HepG2 (cell line): ENCODE measurements around the gene SERPINA6. TPM values are rescaled to one million over a fixed set of nuclear protein-coding genes. Genes with fewer than 3 reads are reported as not detected.
A peak's percentile ranks its signal among the peaks of the same experiment; 100 is the strongest.

Source experiments
- ADNP ChIP-seq: sonication (generic); formaldehyde crosslinking; IDR thresholded peaks from 2 replicates; pipeline ENCODE4 v1.4.0; 2020; ENCODE audit warnings: missing genetic modification reagents
- CCDC6 ChIP-seq: sonication (generic); formaldehyde crosslinking; IDR thresholded peaks from 2 replicates; pipeline ENCODE4 v1.8.1; 2022; ENCODE audit warnings: mild to moderate bottlenecking, missing genetic modification reagents, moderate library complexity
- CENPX ChIP-seq: sonication (generic); formaldehyde crosslinking; IDR thresholded peaks from 2 replicates; pipeline ENCODE4 v1.9.0; 2021; ENCODE audit warnings: mild to moderate bottlenecking, missing genetic modification reagents, moderate library complexity
- GATAD1 ChIP-seq: IDR thresholded peaks from 2 replicates; pipeline ENCODE4 v1.6.1; 2016; ENCODE audit warnings: missing genetic modification reagents, missing compliant biosample characterization
- HOXA9 ChIP-seq: sonication (generic); formaldehyde crosslinking; IDR thresholded peaks from 2 replicates; pipeline ENCODE4 v1.8.1; 2022; ENCODE audit warnings: missing genetic modification reagents, mild to moderate bottlenecking, moderate library complexity, borderline replicate concordance
- KDM5A ChIP-seq: fragments of 200-600 bp; sonication (generic); IDR thresholded peaks from 2 replicates; pipeline ENCODE4 v1.7.0; 2018; ENCODE audit warnings: antibody characterized with exemption, mild to moderate bottlenecking, low read length, borderline replicate concordance
- PAWR ChIP-seq: sonication (generic); formaldehyde crosslinking; IDR thresholded peaks from 2 replicates; pipeline ENCODE4 v1.4.0; 2020; ENCODE audit warnings: missing genetic modification reagents, mild to moderate bottlenecking, borderline replicate concordance
- SMARCC2 ChIP-seq: fragments of 450-650 bp; IDR thresholded peaks from 2 replicates; pipeline ENCODE4 v1.6.1; 2017; ENCODE audit warnings: antibody characterized with exemption, mild to moderate bottlenecking
- SPEN ChIP-seq: sonication (generic); formaldehyde crosslinking; IDR thresholded peaks from 2 replicates; pipeline ENCODE4 v1.5.1; 2020; ENCODE audit warnings: low read depth, mild to moderate bottlenecking, missing genetic modification reagents
- TEAD2 ChIP-seq: sonication (generic); formaldehyde crosslinking; IDR thresholded peaks from 2 replicates; pipeline ENCODE4 v1.9.0; 2021; ENCODE audit warnings: missing genetic modification reagents
- TOPORS ChIP-seq: sonication (generic); formaldehyde crosslinking; IDR thresholded peaks from 2 replicates; pipeline ENCODE4 v1.8.0; 2023; ENCODE audit warnings: mild to moderate bottlenecking, missing genetic modification reagents
- ZFX ChIP-seq: sonication (generic); formaldehyde crosslinking; IDR thresholded peaks from 2 replicates; pipeline ENCODE4 v1.4.0; 2020; ENCODE audit warnings: mild to moderate bottlenecking, low read depth, missing genetic modification reagents, moderate library complexity
- ZNF234 ChIP-seq: sonication (generic); formaldehyde crosslinking; conservative IDR thresholded peaks from 2 replicates; pipeline ENCODE4 v1.5.1; 2020; ENCODE audit warnings: mild to moderate bottlenecking, missing genetic modification reagents
- ZNF367 ChIP-seq: sonication (generic); formaldehyde crosslinking; IDR thresholded peaks from 2 replicates; pipeline ENCODE4 v1.4.0; 2020; ENCODE audit warnings: missing genetic modification reagents, borderline replicate concordance
- ZNF484 ChIP-seq: sonication (generic); formaldehyde crosslinking; IDR thresholded peaks from 2 replicates; pipeline ENCODE4 v1.5.1; 2020; ENCODE audit warnings: mild to moderate bottlenecking, low read depth, missing genetic modification reagents, borderline replicate concordance
- ZNF552 ChIP-seq: sonication (generic); formaldehyde crosslinking; IDR thresholded peaks from 2 replicates; pipeline ENCODE4 v1.9.0; 2022; ENCODE audit warnings: missing genetic modification reagents, mild to moderate bottlenecking, borderline replicate concordance
- ZNF563 ChIP-seq: sonication (generic); formaldehyde crosslinking; IDR thresholded peaks from 2 replicates; pipeline ENCODE4 v1.8.0; 2022; ENCODE audit warnings: mild to moderate bottlenecking, moderate library complexity, missing genetic modification reagents
- ZNF678 ChIP-seq: sonication (generic); formaldehyde crosslinking; IDR thresholded peaks from 2 replicates; pipeline ENCODE4 v1.4.0; 2020; ENCODE audit warnings: mild to moderate bottlenecking, missing genetic modification reagents
- ZNF746 ChIP-seq: sonication (generic); formaldehyde crosslinking; IDR thresholded peaks from 2 replicates; pipeline ENCODE4 v1.8.0; 2022; ENCODE audit warnings: mild to moderate bottlenecking, missing genetic modification reagents
- polyA plus RNA-seq, 8 experiments: library from polyadenylated mRNA; depleted of rRNA in 3 of 8; stranded (reverse) in 7 of 8; unstranded in 1 of 8; fragments of >200 nt; fragmentation: Illumina TruSeq in 4 of 8; extraction: Trizol in 4 of 8; gene quantifications; 2 replicates each; pipeline versions ENCODE4 v1.2.1 to v1.2.3, GENCODE V29; 2011 to 2016; ENCODE audit warnings: low read depth in 4 of 8, missing spikeins in 1 of 8, mixed read lengths in 1 of 8; ENCODE audit not compliant: insufficient read depth in 1 of 8
- total RNA-seq, 5 experiments: library from RNA; depleted of rRNA; stranded (reverse); fragments of >200 nt; fragmentation: Illumina TruSeq; extraction: Trizol; gene quantifications; 2 replicates each; pipeline ENCODE4 v1.2.3, GENCODE V29; 2016; ENCODE audit warnings: low read depth in 1 of 5
- TF ChIP-seq, protein P1 (sequence below): sonication (generic); formaldehyde crosslinking; IDR thresholded peaks from 2 replicates; pipeline ENCODE4 v1.4.0; 2020; ENCODE audit warnings: missing genetic modification reagents
- TF ChIP-seq, protein P2 (sequence below): sonication (generic); formaldehyde crosslinking; IDR thresholded peaks from 2 replicates; pipeline ENCODE4 v1.5.0; 2020; ENCODE audit warnings: missing genetic modification reagents
- TF ChIP-seq, protein P3 (sequence below): sonication (generic); IDR thresholded peaks from 2 replicates; pipeline ENCODE4 v1.6.1; 2016; ENCODE audit warnings: low read depth, borderline replicate concordance
- TF ChIP-seq, protein P4 (sequence below): sonication (generic); formaldehyde crosslinking; IDR thresholded peaks from 2 replicates; pipeline ENCODE4 v1.5.1; 2020; ENCODE audit warnings: mild to moderate bottlenecking, moderate library complexity, missing genetic modification reagents

Gene SERPINA6
- total and polyA plus RNA-seq, 2 of the 13 experiments (the other 11 are each of a cell fraction or from before 2014, with no cell fraction given), result 260 to 333 TPM

DNA sequence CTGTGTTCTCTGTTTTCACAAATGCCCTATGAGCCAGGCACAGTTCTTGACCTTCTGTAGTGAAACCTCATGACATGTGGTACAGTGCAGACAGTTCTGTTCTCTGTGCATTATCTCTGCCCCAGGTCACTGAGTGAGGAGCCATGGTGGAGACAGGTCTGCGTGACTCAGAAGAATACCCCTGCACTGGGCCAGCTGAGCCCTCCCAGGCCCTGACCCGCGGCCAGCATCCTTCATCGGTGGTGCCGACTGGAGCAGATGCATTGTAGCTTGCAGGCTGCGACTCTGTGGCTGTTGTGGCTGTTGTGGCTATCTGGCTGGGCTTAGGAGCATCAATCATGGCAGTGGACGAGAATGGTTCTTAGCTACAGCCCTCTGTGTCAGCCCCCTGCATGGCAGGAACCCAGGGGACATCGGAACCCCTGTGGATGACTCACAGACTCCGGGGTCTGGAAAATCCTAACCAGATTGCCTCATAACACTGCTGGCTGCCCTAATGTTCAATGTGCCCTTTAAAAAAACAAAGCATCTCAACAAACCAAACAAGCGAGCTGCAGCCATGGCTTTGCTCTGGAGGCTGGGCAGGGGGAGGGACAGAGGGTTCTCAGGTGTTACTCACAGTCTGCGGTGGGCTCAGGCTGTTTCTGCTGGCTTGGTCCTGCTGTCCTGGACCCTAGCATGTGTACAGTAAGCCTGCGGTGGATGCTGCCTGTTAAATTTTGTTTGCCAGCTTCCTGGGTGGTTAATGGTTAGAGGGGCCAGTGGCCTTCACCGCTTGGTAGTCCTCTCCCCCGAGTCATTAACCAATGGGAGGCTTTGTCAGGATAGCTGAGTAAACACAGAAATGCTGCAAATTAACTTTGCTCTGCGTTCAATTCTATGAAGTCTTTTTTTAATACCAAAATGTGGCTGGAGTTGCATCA is at the start of gene SERPINA6 (continued):
- 0 out of 2 replicates have a peak, but pooled peaks have one; percentile 18 for TF ChIP-seq CCDC6 (CRISPR knock-in tag)
- TF ChIP-seq ADNP (CRISPR knock-in tag), result no peak
- TF ChIP-seq ZNF746 (CRISPR knock-in tag), result 0 out of 2 replicates have a peak, but pooled peaks have one; percentile 47
- peak; percentile 35; the same call in 1 of the 2 replicates for TF ChIP-seq KDM5A
- no peak for TF ChIP-seq PAWR (CRISPR knock-in tag)
- no peak; the same call in 1 of the 2 replicates for TF ChIP-seq ZFX (CRISPR knock-in tag)
- TF ChIP-seq ZNF484, result no peak
- TF ChIP-seq SMARCC2, result no peak
- no peak for TF ChIP-seq CENPX (CRISPR knock-in tag)
- TF ChIP-seq, protein P1, sequence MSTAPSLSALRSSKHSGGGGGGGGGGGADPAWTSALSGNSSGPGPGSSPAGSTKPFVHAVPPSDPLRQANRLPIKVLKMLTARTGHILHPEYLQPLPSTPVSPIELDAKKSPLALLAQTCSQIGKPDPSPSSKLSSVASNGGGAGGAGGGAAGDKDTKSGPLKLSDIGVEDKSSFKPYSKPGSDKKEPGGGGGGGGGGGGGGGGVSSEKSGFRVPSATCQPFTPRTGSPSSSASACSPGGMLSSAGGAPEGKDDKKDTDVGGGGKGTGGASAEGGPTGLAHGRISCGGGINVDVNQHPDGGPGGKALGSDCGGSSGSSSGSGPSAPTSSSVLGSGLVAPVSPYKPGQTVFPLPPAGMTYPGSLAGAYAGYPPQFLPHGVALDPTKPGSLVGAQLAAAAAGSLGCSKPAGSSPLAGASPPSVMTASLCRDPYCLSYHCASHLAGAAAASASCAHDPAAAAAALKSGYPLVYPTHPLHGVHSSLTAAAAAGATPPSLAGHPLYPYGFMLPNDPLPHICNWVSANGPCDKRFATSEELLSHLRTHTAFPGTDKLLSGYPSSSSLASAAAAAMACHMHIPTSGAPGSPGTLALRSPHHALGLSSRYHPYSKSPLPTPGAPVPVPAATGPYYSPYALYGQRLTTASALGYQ, result no peak
- TF ChIP-seq ZNF678 (CRISPR knock-in tag), result no peak
- TF ChIP-seq, protein P2, sequence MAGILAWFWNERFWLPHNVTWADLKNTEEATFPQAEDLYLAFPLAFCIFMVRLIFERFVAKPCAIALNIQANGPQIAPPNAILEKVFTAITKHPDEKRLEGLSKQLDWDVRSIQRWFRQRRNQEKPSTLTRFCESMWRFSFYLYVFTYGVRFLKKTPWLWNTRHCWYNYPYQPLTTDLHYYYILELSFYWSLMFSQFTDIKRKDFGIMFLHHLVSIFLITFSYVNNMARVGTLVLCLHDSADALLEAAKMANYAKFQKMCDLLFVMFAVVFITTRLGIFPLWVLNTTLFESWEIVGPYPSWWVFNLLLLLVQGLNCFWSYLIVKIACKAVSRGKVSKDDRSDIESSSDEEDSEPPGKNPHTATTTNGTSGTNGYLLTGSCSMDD (CRISPR knock-in tag), result no peak
- TF ChIP-seq, protein P3, sequence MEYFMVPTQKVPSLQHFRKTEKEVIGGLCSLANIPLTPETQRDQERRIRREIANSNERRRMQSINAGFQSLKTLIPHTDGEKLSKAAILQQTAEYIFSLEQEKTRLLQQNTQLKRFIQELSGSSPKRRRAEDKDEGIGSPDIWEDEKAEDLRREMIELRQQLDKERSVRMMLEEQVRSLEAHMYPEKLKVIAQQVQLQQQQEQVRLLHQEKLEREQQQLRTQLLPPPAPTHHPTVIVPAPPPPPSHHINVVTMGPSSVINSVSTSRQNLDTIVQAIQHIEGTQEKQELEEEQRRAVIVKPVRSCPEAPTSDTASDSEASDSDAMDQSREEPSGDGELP, result peak; percentile 79; the same call in 1 of the 2 replicates
- 0 out of 2 replicates have a peak, but pooled peaks have one; percentile 16 for TF ChIP-seq GATAD1 (CRISPR knock-in tag)
- peak; percentile 16; the same call in 1 of the 2 replicates for TF ChIP-seq SPEN (CRISPR knock-in tag)
- peak; percentile 46; the same call in 1 of the 2 replicates for TF ChIP-seq ZNF563 (CRISPR knock-in tag)
- no peak for TF ChIP-seq ZNF552 (CRISPR knock-in tag)
- no peak for TF ChIP-seq ZNF367 (CRISPR knock-in tag)
- TF ChIP-seq TOPORS, result 0 out of 2 replicates have a peak, but pooled peaks have one; percentile 47
- TF ChIP-seq, protein P4, sequence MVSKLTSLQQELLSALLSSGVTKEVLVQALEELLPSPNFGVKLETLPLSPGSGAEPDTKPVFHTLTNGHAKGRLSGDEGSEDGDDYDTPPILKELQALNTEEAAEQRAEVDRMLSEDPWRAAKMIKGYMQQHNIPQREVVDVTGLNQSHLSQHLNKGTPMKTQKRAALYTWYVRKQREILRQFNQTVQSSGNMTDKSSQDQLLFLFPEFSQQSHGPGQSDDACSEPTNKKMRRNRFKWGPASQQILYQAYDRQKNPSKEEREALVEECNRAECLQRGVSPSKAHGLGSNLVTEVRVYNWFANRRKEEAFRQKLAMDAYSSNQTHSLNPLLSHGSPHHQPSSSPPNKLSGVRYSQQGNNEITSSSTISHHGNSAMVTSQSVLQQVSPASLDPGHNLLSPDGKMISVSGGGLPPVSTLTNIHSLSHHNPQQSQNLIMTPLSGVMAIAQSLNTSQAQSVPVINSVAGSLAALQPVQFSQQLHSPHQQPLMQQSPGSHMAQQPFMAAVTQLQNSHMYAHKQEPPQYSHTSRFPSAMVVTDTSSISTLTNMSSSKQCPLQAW (CRISPR knock-in tag), result peak; percentile 83
- TF ChIP-seq ZNF234, result no peak
- TF ChIP-seq TEAD2 (CRISPR knock-in tag), result no peak
- TF ChIP-seq HOXA9, result peak; percentile 24; the same call in 1 of the 2 replicates
